Right lobe of liver (tissue), 4 donors: ENCODE measurements around the gene EIF2S1.

Source experiments
- POLR2A ChIP-seq: fragments of 450-650 bp; IDR thresholded peaks from one replicate; pipeline ENCODE4 v1.6.1; 2017; ENCODE audit warnings: antibody characterized with exemption, mild to moderate bottlenecking
- TF ChIP-seq, protein P1 (sequence below), 4 donors: fragments of 200-600 bp in 3 of 4; fragments of 450-650 bp in 1 of 4; IDR thresholded peaks; one replicate each; pipeline versions ENCODE4 v1.5.1 to v1.8.0; 2016 to 2022; ENCODE audit warnings: antibody characterized with exemption in 4 of 4, mild to moderate bottlenecking in 2 of 4
- donor health status: DM: no; HTN: no; CAD: no.
- donor health status: DM: no; HTN: no; CAD: no.
- donor health status: DM: no; HTN: yes; CAD: no.

GRCh38 chr14:67359775-67360469, at the start of gene EIF2S1, which contains the start of gene ATP6V1D:
- peak; percentile 79 for TF ChIP-seq POLR2A
- TF ChIP-seq, protein P1, sequence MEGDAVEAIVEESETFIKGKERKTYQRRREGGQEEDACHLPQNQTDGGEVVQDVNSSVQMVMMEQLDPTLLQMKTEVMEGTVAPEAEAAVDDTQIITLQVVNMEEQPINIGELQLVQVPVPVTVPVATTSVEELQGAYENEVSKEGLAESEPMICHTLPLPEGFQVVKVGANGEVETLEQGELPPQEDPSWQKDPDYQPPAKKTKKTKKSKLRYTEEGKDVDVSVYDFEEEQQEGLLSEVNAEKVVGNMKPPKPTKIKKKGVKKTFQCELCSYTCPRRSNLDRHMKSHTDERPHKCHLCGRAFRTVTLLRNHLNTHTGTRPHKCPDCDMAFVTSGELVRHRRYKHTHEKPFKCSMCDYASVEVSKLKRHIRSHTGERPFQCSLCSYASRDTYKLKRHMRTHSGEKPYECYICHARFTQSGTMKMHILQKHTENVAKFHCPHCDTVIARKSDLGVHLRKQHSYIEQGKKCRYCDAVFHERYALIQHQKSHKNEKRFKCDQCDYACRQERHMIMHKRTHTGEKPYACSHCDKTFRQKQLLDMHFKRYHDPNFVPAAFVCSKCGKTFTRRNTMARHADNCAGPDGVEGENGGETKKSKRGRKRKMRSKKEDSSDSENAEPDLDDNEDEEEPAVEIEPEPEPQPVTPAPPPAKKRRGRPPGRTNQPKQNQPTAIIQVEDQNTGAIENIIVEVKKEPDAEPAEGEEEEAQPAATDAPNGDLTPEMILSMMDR (IDR thresholded peaks at IDR 0.05), result peak; percentile 98 to 99 (median 99)
